KG1 (cell line): ENCODE results near the gene NFYC.

ENCODE experiments used
- DNase-seq: peaks from one replicate; lab custom pipeline; 2025; lab: John Stamatoyannopoulos, UW

NFYC gene

DNA sequence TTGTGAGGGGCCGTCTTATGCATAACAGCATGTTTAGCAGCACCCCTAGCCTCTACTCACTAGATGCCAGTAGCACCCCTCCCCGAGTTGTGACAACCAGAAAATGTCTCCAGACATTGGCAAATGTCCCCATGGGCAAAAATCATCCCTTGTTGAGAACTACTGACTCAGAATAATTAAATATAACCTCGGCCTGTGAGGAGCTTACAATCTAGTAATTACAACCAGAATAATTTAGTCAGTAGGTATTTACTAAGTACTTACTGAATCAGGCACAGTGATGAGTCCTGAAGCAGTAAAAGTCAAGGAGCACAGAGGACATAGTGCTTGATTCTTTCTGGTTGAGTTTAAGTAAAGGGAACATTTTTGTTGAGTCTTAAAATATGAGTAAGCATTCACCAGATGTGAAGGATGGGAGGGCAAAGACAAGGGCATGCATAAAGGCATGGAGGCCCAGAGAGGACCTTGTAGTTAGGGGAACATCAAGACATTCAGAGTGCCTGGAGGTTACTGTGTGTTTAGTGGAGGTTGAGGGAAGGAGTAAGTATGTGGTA is 48.0 kb downstream of the NFYC start:
- no peak for DNase-seq

DNA sequence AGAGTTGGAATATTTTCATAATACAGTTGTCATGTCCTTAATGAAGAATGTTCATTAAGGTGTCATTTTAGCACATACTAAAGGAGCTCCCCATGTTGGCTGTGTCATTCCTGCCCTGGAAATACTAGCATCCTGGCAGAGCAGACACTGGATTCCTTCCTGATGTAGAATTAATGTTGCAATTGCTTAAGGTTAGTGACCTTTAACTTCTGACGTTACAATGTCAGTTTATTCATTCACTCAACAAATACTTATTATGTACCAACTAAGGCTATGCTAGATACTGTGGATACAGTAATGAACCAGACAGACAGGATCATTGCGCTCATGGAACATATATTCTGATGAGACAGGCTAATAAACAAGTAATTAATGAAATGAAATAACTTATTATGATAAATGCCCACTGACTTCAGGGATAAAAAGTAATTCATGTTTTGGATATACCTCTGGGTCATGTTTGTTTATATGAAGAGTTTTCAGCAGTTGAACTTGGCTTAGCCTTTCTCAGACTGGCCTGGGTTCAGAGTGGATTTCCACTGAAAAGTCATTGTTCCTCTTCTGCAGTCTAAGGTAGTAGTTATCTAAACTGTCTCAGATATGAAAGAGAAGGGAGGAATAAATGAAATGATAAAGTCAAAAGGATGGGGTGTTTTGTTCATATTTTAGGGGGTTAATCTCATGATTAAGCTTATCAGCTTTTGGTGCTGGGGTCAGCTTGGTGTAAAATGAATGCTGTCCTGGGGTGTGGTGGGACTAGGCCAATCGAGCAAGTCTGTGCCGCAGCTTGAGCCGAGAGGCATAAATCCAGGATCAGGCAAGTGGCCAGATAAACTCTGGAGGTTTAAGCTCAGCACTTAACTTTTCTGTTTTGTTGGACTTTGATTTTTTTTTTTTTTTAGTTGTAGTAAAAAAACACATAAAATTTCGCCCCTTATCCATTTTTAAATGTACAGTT is 48.8 kb downstream of the NFYC start:
- DNase-seq, result no peak

DNA sequence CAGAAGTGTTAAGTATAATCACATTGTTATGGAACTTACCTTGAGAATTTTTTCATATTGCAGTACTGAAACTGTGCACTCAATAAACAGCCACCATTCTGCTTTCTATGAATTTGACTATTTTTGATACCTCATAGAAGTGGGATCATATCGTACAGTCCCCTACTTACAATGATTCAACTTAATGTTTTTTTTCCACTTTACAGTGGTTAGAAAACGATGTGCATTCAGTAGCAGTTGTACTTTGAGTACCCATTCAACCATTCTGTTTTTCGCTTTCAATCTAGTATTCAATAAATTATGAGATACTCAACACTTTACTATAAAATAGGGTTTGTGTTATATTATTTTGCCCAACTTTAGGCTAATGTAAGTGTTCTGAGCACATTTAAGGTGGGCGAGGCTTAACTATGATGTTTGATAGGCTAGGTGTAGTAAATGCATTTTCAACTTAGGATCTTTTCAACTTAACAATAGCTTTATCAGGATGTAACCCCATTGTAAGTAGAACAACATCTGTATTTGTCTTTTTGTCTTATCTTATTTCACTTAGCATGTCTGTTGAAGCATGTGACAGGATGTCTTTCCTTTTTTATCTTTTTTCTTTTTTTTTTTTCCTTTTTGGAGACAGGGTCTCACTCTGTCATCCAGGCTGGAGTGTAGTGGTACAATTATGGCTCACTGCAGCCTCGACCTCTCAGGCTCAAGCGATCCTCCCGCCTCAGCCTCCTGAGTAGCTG is 49.7 kb downstream of the NFYC start:
- DNase-seq, result no peak

DNA sequence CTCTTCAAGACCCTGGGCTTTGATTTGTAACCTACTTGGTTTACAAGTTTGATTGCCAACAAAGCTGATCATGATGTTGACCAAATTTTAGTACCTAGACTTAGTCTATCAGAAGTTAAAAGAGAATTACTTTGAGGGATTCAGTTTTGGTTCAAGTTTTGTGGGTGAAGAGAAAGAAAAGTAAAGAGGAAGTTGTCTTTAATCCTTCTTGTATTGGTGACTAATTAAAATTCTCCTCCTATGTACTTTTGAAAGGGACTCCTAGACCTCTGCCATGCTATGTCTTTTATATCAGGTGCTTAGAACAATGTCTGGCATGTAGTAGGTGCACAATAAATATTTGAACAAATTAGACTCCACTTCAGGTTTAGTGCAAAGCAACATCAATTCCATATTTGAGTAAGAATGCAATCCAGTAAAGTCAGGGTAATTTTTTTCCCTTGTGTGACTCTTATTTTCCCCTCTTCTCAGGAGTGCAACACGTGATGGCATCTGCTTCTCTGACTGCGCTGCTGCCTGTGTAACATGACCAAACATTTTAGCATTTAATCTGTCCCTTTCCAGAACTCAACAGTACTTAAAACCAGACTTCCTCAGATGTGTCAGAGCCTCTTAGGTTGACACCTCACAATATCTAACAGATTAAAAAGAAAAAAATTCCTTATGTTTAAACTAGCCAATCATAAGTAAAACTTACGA is 51.0 kb downstream of the NFYC start:
- no peak for DNase-seq

DNA sequence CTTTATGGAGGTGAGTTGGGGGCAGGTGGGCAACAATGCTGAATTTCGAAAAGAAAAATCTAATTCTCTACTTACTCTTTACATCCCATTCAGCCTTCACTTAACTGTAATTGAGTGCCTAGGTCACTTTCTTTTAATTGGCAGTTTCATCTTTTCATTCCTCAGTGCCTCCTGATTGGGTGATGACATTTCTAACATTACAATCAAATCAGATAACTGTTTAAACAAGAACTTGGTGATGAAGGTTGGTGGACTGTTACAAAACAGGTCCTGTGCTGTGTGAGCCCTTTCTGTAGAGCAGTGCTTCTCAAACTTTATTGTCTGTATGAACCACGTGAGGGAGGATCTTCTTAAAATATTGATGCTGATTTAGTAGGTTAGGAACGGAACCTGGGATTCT is 51.9 kb downstream of the NFYC start:
- no peak for DNase-seq

DNA sequence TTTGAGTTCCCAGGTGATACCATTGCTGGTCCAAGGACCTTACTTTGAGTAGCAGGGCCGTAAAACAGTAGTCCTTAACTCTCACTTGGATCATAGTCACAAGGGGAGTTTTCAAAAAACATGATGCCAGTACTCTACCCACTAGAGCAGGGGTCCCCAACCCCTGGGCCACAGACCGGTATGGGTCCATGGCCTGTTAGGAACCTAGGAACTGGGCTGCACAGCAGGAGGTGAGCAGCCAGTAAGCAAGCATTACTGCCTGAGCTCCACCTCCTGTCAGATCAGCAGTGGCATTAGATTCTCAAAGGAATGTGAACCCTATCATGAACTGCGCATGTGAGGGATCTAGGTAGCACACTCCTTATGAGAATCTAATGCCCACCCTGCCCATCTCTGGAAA is 52.4 kb downstream of the NFYC start:
- no peak for DNase-seq

DNA sequence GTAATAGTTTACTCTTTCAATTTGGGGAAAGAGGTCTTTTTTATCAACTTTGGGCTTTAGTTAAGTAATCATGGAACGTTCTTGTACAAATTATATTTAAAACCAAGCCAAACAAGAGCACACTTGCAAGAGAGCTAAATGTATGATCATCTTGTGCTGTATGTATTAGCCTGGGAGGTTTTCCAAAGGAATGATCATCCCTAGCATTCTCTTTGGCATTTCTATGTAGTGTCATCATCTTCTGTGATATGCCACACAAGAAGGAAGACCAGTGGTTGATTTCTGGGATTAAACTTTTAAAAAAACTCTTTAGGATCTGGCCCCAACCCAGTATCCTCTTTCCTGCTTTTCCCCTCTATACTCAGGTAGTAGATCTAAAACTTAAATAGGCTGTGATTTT is 53.7 kb downstream of the NFYC start:
- no peak for DNase-seq

DNA sequence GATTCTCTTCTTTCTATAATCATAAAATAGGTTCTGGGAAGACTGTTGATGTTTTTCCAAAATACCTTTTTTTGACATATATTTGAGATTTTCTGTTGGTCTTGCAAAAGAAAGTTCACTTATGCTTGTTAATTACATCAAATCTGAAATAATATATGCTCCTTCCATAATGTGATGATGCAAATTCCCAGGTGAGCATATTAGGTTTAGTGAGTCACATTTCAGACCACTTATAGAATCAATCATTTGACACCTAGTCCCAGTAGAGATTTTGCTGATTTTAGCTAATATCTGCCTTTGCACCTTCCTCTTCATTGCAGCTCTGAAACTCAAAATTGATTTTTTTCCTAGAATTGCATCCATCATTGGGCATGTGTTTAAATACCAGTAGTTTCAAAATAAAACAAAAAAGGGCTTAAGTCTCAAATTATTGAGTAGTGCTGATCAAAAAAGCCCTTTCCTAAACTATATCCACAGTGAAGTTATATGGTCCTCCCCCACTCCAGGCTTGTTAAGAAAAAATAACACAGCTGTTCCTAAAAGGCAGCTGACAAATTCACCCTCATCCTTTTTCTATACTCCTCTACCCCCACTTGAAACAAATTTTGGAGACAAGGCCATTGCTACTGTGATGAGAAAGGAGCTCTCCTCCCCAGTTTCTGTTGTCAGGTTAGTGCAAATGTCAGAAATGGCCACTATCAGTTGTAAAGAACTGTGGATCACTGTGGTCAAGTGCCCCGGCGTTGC is 55.0 kb downstream of the NFYC start:
- no peak for DNase-seq

DNA sequence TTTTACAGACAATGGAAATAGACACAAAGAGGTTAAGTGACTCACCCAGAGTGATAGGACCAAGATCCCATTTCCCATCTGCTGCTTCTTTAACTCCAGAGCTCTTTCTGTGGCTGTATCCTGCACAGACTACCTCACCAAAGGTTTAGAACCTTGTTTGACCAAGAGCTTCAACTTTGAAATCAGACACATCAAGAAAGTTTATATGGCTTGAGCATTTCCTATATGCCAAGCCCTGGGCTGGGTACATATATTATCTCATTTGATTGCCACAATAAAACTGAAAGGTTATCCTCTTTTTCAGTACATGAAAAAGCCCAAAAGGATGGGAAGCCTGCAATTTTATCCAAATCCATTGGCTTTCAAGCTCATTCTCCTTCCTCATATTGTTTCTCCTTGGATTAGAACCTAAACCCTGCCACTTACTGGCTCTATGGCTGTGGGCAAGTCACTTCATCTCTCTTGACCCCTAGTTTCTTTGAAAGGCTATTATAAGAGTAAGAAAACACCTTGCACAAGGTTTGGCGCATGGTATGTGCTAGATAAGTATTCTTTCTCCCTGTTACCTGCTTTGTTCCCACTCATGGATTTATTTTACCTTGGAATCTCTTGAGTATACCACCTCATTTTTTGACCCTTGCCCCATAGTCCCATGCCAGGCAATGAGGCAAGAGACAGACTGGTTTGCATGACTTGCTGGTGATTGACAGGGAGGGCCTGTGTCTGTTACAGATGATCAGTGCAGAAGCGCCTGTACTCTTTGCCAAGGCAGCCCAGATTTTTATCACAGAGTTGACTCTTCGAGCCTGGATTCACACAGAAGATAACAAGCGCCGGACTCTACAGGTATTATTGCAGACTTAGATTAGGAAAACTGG is 57.6 kb downstream of the NFYC start:
- DNase-seq, result no peak

DNA sequence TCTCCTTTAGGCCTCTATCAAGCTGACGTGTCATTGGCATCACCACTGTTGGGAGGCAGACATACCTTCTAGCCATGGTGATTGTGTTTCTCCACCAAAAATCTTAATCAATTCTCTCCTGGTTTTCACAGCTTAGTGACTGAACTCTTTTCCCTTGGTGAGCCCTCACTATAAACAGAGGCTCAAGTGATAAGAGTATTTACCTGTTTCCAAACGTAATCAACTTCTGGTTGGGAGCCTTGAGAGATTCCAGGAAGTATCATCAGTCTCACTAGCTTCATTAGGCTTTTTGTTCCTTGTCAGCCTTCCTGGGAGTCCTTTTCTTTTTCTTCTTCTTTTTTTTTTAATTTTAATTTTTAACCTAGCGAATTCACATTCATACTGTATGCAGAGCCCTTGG is 58.3 kb downstream of the NFYC start:
- no peak for DNase-seq

DNA sequence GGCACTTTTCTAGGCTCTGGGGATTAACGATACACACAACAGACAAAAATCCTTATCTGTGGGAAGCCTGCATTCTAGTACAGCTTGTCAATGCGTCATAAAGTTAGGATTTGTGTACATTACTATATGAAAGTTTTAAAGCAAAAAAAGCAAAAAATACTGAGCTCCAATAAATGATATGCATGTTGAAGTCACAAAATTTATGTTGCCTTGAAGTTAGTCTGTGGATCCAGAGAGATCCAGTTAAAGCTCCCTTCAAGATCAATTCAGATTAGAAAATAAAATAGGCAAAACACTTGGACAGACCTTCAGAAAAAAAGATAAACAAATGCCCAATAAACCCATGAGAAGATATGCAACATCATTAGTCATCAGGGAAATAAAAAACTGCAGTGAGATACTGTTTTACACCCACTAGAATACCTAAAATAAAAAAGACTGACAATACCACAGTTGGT is 59.0 kb downstream of the NFYC start:
- DNase-seq, result no peak

DNA sequence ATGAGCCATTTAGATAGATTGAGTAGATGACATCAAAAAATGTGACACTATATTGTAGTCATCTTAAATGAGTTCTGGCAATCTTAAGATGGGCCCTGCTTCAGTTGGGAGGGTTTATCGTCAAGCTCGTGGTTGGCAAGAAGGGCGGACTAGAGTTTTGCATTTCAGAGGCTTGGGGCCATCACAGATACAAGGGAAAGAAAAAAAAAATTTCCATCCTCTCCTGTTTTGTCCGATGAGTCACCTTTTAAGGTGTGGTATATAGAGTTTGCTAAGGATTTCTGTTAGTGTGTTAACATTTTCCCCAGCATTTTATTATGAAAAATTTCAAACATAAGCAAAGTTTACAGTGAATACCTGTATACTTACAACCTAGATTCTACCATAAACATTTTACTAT is 60.3 kb downstream of the NFYC start:
- no peak for DNase-seq

DNA sequence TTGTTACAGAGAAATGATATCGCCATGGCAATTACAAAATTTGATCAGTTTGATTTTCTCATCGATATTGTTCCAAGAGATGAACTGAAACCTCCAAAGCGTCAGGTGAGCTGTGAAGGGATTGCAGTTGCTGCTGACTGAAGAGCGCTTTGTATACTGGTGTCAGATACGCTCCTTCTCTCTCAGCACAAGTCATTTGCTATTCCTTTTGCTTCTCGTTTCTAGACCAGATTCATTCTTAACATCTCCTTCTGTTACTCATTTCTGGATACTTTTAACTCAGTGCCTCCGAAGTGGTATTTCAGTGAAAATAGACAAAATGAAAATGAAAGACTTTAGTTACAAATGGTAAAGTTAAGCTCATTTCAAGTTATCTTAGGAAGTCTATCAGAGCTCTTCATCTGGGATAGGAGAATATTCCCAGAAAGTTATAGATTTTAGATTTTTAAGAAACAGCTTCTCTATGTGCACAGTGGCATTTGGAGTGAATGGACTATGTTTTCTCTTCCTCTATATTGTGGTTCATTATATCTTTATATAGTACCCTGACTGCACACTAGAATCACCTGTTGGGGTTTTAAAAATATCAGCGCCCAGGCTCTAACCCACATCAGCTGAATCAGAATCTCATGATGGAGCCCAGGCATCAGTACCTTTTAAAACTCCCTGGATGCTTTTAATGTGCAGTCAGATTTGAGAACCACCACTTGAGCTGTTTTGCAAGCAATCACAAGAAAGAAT is 61.8 kb downstream of the NFYC start:
- no peak for DNase-seq

DNA sequence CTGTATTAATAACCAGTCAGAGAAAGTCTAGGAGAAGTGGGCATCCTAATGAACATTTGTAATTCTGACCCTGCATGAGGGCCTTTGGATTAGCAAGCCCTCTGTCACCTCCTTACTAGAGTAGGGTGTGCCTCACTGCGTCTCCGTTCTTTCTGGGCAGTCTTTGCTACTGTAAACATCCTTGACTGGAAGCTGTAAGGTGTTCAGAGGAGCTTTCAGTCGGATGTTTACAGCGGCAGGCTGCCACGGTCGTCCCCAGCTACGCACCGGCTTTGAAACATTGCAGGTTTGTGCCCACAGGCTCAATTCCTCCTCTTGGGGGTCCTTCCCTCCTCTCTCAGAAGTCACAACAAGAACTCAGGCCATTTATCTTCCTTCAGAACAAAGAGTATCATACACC is 62.7 kb downstream of the NFYC start:
- DNase-seq, result no peak

DNA sequence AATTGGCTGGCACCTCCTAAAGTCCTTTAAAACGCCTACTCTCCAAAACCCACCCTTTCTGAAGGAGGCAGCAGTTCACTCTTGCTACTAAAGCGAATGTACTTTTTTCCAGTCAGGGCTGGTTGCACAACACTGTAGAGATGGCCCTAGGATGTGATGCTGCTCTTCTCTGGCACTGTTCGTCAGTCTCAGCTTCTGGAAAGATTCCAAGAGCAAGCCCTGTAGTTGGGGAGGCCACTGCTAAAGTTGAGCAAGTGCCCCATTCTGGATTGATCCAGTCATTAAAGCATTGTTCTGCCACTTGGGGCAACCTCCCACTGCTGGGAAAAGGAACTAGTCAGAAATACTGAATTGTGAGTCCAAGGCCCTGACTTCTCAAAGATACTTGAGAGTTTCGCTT is 63.6 kb downstream of the NFYC start:
- no peak for DNase-seq

DNA sequence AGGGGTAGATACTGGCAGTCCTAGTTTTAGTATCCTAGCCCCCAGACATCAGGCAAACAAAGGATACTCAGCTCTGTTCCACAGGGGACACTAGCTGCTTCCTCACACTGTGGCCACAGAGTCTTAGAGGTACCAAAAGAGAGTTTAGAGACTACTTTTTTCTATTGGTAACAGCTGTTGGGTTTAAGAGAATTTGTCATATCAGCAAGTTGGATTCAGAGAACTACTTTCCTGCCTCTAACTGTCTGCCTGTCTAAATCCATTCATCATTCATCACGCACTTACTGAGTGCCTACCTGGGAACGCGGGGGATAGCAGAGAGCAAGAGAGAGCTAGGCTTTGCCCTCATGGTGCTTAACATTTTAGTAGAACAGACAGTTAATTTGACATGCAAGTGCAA is 65.0 kb downstream of the NFYC start:
- DNase-seq, result no peak

DNA sequence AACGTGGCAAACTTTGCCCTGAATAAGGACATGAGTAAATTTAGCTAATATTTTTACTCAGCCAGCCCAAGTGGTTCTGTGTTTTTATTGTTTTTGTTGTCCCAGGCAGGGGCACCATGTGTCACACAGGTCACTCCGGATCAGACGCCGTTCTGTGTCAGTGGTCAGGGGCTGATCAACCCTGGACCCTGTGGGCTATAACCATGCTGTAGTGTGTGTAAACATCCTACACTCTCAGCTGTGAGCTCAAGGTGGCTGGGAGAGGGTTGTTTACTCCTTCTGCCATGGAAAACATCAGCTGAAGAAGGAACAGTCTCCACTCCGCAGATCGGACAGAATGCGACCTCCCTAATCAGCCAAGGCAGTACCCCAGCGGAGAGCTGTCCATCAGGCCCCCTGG is 65.6 kb downstream of the NFYC start:
- DNase-seq, result no peak

DNA sequence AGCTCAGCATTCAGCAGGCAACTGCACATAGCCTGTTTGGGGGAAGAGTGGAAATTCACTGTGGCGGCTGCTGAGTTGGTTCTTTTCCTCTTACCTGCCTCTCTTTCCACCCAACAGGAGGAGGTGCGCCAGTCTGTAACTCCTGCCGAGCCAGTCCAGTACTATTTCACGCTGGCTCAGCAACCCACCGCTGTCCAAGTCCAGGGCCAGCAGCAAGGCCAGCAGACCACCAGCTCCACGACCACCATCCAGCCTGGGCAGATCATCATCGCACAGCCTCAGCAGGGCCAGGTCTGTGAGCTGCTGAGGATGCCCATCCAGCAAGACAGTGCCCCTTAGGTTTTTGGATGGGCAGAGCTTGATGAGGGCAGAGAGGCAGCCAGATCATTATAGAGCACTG is 66.5 kb downstream of the NFYC start:
- no peak for DNase-seq

DNA sequence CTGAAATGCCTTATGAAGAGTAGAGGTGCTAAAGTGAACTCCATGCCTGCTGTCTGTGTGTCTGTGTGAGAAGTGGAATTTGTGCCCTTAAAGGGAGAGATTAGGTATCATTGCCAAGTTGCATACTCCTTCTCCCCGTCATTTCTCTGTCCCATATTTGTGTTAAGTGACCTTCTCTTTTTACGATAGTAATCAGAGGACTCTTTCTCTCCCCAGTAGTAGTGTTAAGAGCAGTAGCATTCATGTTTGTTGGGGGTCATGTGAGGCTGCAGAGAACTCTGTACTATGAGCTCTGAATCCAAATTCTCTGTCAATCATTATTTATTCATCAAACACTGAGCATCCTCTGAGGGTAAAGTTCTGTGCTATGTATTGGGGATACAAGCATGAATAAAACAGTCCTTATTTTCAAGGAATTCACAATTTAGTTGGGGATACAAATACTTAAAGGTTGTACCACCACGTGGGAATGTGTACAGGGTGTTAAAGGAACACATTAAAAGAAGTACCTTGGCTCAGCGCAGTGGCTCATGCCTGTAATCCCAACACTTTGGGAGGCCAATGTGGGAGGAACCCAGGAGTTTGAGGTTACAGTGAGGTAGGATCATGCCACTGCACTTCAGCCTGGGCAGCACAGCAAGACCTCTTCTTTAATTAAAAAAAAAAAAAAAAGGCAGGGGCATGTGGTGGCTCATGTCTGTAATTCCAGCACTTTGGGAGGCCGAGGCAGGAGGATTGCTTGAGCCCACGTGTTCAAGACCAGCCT is 67.3 kb downstream of the NFYC start:
- no peak for DNase-seq
